GM12878 (cell line): ENCODE results near the gene RER1. TPM values are rescaled to one million over a fixed set of nuclear protein-coding genes. Genes with fewer than 3 reads are reported as not detected.
A peak's percentile ranks its signal among the peaks of the same experiment; 100 is the strongest.

Experiments used
- BCL11A ChIP-seq: IDR thresholded peaks from 2 replicates; pipeline ENCODE4 v1.6.1; 2011; ENCODE audit warnings: low read depth, low read length
- BHLHE40 ChIP-seq, 2 experiments: fragments of 450-650 bp in 1 of 2; IDR thresholded peaks; 2 replicates each; pipeline ENCODE4 v1.6.1; 2011 to 2017; ENCODE audit warnings: low read depth in 2 of 2, borderline replicate concordance in 1 of 2, improper control_type of control experiment in 1 of 2, low read length in 1 of 2, mild to moderate bottlenecking in 1 of 2
- BRCA1 ChIP-seq: IDR thresholded peaks from 2 replicates; pipeline ENCODE4 v1.6.1; 2011; ENCODE audit warnings: low read depth, low read length, improper control_type of control experiment
- CHD1 ChIP-seq: IDR thresholded peaks from 2 replicates; pipeline ENCODE4 v1.6.1; 2012; ENCODE audit warnings: low read depth, low read length, improper control_type of control experiment
- CREM ChIP-seq: IDR thresholded peaks from 2 replicates; pipeline ENCODE4 v1.6.1; 2014; ENCODE audit warnings: antibody characterized with exemption, low read depth
- EZH2 ChIP-seq: IDR thresholded peaks from 2 replicates; pipeline ENCODE4 v1.6.1; 2012; ENCODE audit warnings: low read depth, mild to moderate bottlenecking, control low read depth, inconsistent platforms, low read length, borderline replicate concordance; ENCODE audit not compliant: control insufficient read depth
- KLF5 ChIP-seq: fragments of 450-650 bp; IDR thresholded peaks from 2 replicates; pipeline ENCODE4 v1.6.1; 2014; ENCODE audit warnings: mild to moderate bottlenecking; ENCODE audit not compliant: partially characterized antibody
- MYB ChIP-seq: fragments of 150-350 bp; IDR thresholded peaks from 2 replicates; pipeline ENCODE4 v1.6.1; 2014; ENCODE audit warnings: mild to moderate bottlenecking, low read depth, low read length, borderline replicate concordance
- NR2C1 ChIP-seq: fragments of 450-650 bp; IDR thresholded peaks from 2 replicates; pipeline ENCODE4 v1.6.1; 2017; ENCODE audit warnings: antibody characterized with exemption, mild to moderate bottlenecking, moderate library complexity
- RBBP5 ChIP-seq: fragments of 200-600 bp; sonication (generic); conservative IDR thresholded peaks from 2 replicates; pipeline ENCODE4 v1.6.1; 2016
- RUNX3 ChIP-seq: IDR thresholded peaks from 2 replicates; pipeline ENCODE4 v1.6.1; 2012; ENCODE audit warnings: low read length, inconsistent platforms
- SMAD5 ChIP-seq: IDR thresholded peaks from 2 replicates; pipeline ENCODE4 v1.6.1; 2016; ENCODE audit warnings: antibody characterized with exemption, low read depth
- SMC3 ChIP-seq: IDR thresholded peaks from 2 replicates; pipeline ENCODE4 v1.6.1; 2011; ENCODE audit warnings: low read length, improper control_type of control experiment, borderline replicate concordance
- SP1 ChIP-seq: IDR thresholded peaks from one replicate; pipeline ENCODE4 v1.6.1; 2011; ENCODE audit warnings: low read depth, low read length
- TAF1 ChIP-seq: IDR thresholded peaks from 2 replicates; pipeline ENCODE4 v1.6.1; 2011; ENCODE audit warnings: mild to moderate bottlenecking, low read depth, low read length, borderline replicate concordance
- YY1 ChIP-seq: IDR thresholded peaks from 2 replicates; pipeline ENCODE4 v1.6.1; 2011; ENCODE audit warnings: low read depth, mild to moderate bottlenecking, low read length
- polyA plus RNA-seq, 11 experiments: library from polyadenylated mRNA; depleted of rRNA in 4 of 11; unstranded in 6 of 11; stranded (reverse) in 5 of 11; fragments of >200 nt; fragmentation: Nextera tagmentation in 4 of 11; fragmentation: Illumina TruSeq in 1 of 11; extraction: Ambion mirVana in 4 of 11; extraction: Trizol in 1 of 11; gene quantifications; 1 replicate in 1 of 11; 2 replicates in 10 of 11; pipeline versions ENCODE4 v1.2.1 to v1.2.3, GENCODE V29; 2011 to 2016; ENCODE audit warnings: inconsistent platforms in 2 of 11, missing spikeins in 2 of 11, low read depth in 1 of 11
- total RNA-seq, 4 experiments: library from RNA; depleted of rRNA in 3 of 4; stranded (reverse); fragments of >200 nt in 3 of 4; fragmentation: Illumina TruSeq in 1 of 4; extraction: Trizol in 1 of 4; gene quantifications; 2 replicates each; pipeline versions ENCODE4 v1.2.1 to v1.2.3, GENCODE V29; 2013 to 2021
- TF ChIP-seq, protein P1 (sequence below): fragments of 450-650 bp; IDR thresholded peaks from 2 replicates; pipeline ENCODE4 v1.6.1; 2016; ENCODE audit warnings: mild to moderate bottlenecking
- TF ChIP-seq, protein P2 (sequence below): fragments of 450-650 bp; IDR thresholded peaks from 2 replicates; pipeline ENCODE4 v1.6.1; 2017; ENCODE audit warnings: borderline replicate concordance
- TF ChIP-seq, protein P3 (sequence below): IDR thresholded peaks from 2 replicates; pipeline ENCODE4 v1.6.1; 2012; ENCODE audit warnings: low read depth, low read length, improper control_type of control experiment
- TF ChIP-seq, protein P4 (sequence below): fragments of 450-650 bp; IDR thresholded peaks from 2 replicates; pipeline ENCODE4 v1.6.1; 2017; ENCODE audit warnings: antibody characterized with exemption, mild to moderate bottlenecking, moderate library complexity
- TF ChIP-seq, protein P5 (sequence below): fragments of 450-650 bp; formaldehyde crosslinking; IDR thresholded peaks from 2 replicates; pipeline ENCODE4 v1.4.0; 2020; ENCODE audit warnings: mild to moderate bottlenecking, moderate library complexity
- TF ChIP-seq, protein P6 (sequence below): IDR thresholded peaks from 2 replicates; pipeline ENCODE4 v1.6.1; 2012; ENCODE audit warnings: low read depth, low read length, improper control_type of control experiment

Gene RER1
- total and polyA plus RNA-seq, 10 of the 15 experiments (the other 5 are each of a cell fraction or from before 2014, with no cell fraction given), result 29.2 to 274 (median 136) TPM

DNA sequence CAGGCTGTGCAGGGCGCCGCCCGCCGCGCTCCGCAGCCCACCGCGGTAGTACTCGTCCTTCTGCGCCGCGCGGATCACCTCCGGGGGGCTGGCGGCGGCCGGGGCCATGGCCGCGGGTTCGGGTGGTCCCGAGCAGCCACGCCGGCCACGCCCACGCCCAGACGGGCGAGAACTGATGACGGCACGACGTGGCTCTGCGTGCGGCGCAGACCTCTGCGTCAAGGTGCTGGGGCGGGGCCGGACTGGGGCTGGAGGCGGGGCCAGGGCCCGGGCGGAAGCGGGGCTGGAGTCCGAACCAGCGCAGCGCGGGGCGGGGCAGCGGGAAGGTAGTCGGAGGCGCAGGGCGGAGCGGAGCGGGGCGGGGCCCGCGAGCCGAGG lies 20.7 kb downstream of the RER1 start, which contains the start of gene PEX10 (continued):
- TF ChIP-seq, protein P1, sequence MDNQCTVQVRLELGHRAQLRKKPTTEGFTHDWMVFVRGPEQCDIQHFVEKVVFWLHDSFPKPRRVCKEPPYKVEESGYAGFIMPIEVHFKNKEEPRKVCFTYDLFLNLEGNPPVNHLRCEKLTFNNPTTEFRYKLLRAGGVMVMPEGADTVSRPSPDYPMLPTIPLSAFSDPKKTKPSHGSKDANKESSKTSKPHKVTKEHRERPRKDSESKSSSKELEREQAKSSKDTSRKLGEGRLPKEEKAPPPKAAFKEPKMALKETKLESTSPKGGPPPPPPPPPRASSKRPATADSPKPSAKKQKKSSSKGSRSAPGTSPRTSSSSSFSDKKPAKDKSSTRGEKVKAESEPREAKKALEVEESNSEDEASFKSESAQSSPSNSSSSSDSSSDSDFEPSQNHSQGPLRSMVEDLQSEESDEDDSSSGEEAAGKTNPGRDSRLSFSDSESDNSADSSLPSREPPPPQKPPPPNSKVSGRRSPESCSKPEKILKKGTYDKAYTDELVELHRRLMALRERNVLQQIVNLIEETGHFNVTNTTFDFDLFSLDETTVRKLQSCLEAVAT, result no peak
- TF ChIP-seq BCL11A (no peak), YY1 (peak; percentile 68), RBBP5 (no peak), BHLHE40 (IDR thresholded peaks at IDR 0.05; ENCODE audit: borderline replicate concordance in 1 of 2, low read depth in 2 of 2, low read length in 1 of 2) (peak in 1 of 2 experiments; percentile 63; a peak in 2 of 4 replicates), CREM (peak; percentile 99), RUNX3 (no peak), SMAD5 (no peak), KLF5 (peak; percentile 35), EZH2 (no peak), SMC3 (no peak), NR2C1 (peak; percentile 47), BRCA1 (no peak), CHD1 (no peak), MYB (no peak), TAF1 (no peak; the same call in 1 of the 2 replicates), SP1 (peak; percentile 80)
- TF ChIP-seq, protein P2, sequence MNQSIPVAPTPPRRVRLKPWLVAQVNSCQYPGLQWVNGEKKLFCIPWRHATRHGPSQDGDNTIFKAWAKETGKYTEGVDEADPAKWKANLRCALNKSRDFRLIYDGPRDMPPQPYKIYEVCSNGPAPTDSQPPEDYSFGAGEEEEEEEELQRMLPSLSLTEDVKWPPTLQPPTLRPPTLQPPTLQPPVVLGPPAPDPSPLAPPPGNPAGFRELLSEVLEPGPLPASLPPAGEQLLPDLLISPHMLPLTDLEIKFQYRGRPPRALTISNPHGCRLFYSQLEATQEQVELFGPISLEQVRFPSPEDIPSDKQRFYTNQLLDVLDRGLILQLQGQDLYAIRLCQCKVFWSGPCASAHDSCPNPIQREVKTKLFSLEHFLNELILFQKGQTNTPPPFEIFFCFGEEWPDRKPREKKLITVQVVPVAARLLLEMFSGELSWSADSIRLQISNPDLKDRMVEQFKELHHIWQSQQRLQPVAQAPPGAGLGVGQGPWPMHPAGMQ, result no peak
- TF ChIP-seq, protein P3, sequence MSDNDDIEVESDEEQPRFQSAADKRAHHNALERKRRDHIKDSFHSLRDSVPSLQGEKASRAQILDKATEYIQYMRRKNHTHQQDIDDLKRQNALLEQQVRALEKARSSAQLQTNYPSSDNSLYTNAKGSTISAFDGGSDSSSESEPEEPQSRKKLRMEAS, result peak; percentile 79
- TF ChIP-seq, protein P4, sequence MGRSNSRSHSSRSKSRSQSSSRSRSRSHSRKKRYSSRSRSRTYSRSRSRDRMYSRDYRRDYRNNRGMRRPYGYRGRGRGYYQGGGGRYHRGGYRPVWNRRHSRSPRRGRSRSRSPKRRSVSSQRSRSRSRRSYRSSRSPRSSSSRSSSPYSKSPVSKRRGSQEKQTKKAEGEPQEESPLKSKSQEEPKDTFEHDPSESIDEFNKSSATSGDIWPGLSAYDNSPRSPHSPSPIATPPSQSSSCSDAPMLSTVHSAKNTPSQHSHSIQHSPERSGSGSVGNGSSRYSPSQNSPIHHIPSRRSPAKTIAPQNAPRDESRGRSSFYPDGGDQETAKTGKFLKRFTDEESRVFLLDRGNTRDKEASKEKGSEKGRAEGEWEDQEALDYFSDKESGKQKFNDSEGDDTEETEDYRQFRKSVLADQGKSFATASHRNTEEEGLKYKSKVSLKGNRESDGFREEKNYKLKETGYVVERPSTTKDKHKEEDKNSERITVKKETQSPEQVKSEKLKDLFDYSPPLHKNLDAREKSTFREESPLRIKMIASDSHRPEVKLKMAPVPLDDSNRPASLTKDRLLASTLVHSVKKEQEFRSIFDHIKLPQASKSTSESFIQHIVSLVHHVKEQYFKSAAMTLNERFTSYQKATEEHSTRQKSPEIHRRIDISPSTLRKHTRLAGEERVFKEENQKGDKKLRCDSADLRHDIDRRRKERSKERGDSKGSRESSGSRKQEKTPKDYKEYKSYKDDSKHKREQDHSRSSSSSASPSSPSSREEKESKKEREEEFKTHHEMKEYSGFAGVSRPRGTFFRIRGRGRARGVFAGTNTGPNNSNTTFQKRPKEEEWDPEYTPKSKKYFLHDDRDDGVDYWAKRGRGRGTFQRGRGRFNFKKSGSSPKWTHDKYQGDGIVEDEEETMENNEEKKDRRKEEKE, result no peak
- TF ChIP-seq, protein P5, sequence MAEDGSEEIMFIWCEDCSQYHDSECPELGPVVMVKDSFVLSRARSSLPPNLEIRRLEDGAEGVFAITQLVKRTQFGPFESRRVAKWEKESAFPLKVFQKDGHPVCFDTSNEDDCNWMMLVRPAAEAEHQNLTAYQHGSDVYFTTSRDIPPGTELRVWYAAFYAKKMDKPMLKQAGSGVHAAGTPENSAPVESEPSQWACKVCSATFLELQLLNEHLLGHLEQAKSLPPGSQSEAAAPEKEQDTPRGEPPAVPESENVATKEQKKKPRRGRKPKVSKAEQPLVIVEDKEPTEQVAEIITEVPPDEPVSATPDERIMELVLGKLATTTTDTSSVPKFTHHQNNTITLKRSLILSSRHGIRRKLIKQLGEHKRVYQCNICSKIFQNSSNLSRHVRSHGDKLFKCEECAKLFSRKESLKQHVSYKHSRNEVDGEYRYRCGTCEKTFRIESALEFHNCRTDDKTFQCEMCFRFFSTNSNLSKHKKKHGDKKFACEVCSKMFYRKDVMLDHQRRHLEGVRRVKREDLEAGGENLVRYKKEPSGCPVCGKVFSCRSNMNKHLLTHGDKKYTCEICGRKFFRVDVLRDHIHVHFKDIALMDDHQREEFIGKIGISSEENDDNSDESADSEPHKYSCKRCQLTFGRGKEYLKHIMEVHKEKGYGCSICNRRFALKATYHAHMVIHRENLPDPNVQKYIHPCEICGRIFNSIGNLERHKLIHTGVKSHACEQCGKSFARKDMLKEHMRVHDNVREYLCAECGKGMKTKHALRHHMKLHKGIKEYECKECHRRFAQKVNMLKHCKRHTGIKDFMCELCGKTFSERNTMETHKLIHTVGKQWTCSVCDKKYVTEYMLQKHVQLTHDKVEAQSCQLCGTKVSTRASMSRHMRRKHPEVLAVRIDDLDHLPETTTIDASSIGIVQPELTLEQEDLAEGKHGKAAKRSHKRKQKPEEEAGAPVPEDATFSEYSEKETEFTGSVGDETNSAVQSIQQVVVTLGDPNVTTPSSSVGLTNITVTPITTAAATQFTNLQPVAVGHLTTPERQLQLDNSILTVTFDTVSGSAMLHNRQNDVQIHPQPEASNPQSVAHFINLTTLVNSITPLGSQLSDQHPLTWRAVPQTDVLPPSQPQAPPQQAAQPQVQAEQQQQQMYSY (CRISPR knock-in tag), result no peak
- TF ChIP-seq, protein P6, sequence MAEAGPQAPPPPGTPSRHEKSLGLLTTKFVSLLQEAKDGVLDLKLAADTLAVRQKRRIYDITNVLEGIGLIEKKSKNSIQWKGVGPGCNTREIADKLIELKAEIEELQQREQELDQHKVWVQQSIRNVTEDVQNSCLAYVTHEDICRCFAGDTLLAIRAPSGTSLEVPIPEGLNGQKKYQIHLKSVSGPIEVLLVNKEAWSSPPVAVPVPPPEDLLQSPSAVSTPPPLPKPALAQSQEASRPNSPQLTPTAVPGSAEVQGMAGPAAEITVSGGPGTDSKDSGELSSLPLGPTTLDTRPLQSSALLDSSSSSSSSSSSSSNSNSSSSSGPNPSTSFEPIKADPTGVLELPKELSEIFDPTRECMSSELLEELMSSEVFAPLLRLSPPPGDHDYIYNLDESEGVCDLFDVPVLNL, result no peak
